Endodermal cell (in vitro differentiated cells): ENCODE data around the gene PIK3R5. TPM values are rescaled to one million over a fixed set of nuclear protein-coding genes. Genes with fewer than 3 reads are reported as not detected.

Experiments used
- DNase-seq: peaks from one replicate; pipeline ENCODE4 v3.0.0-alpha.2; 2017
- H3K27ac ChIP-seq: 2 replicates; pipeline ENCODE4 v1.5.1; 2013; ENCODE audit warnings: mild to moderate bottlenecking, low read depth, low read length, moderate library complexity
- H3K27me3 ChIP-seq: 2 replicates; pipeline ENCODE4 v1.6.1; 2013; ENCODE audit warnings: mild to moderate bottlenecking, low read length, moderate library complexity; ENCODE audit not compliant: insufficient read depth, control insufficient read depth, poor library complexity, severe bottlenecking
- H3K36me3 ChIP-seq: 2 replicates; pipeline ENCODE4 v1.7.0; 2013; ENCODE audit warnings: mild to moderate bottlenecking, low read length, moderate library complexity; ENCODE audit not compliant: control insufficient read depth, insufficient read depth
- H3K4me1 ChIP-seq: one replicate; pipeline ENCODE4 v1.7.0; 2013; ENCODE audit warnings: low read length; ENCODE audit not compliant: control insufficient read depth, insufficient read depth
- H3K4me3 ChIP-seq: 2 replicates; pipeline ENCODE4 v1.5.1; 2013; ENCODE audit warnings: mild to moderate bottlenecking, low read length, moderate library complexity
- H3K9ac ChIP-seq: 2 replicates; pipeline ENCODE4 v1.6.1; 2013; ENCODE audit warnings: mild to moderate bottlenecking, low read length, moderate library complexity; ENCODE audit not compliant: poor library complexity, severe bottlenecking; ENCODE audit errors: extremely low read depth
- H3K9me3 ChIP-seq: 2 replicates; pipeline ENCODE4 v1.6.1; 2013; ENCODE audit warnings: mild to moderate bottlenecking, low read length, moderate library complexity; ENCODE audit not compliant: control insufficient read depth
- H3K27ac Mint-ChIP-seq: 2 replicates; pipeline ENCODE4 v1.8.0; 2020; ENCODE audit warnings: mixed read lengths
- H3K27me3 Mint-ChIP-seq: 2 replicates; pipeline ENCODE4 v1.8.0; 2021; ENCODE audit warnings: mild to moderate bottlenecking, mixed read lengths; ENCODE audit not compliant: insufficient read depth
- H3K36me3 Mint-ChIP-seq: 2 replicates; pipeline ENCODE4 v1.8.0; 2020; ENCODE audit warnings: low read depth, mixed read lengths
- H3K4me1 Mint-ChIP-seq: 2 replicates; pipeline ENCODE4 v1.8.0; 2020; ENCODE audit warnings: mixed read lengths
- H3K4me3 Mint-ChIP-seq: 2 replicates; pipeline ENCODE4 v1.8.0; 2020; ENCODE audit warnings: mild to moderate bottlenecking, moderate library complexity, mixed read lengths
- H3K9me3 Mint-ChIP-seq: 2 replicates; pipeline ENCODE4 v1.8.0; 2020; ENCODE audit warnings: mild to moderate bottlenecking, mixed read lengths
- WGBS, 2 experiments: methylation state at CpG; one replicate each; pipeline versions ENCODE4 v1.1.5 to v1.1.7; 2013; ENCODE audit warnings: missing lambda C conversion rate in 2 of 2, mixed read lengths in 1 of 2; ENCODE audit not compliant: insufficient coverage in 1 of 2, insufficient read length in 1 of 2; 5-methylcytosine and 5-hydroxymethylcytosine counted together
- total RNA-seq, 2 donors: library from RNA; stranded (reverse); fragmentation: NEBNext Ultra II Directional in 1 of 2; extraction: Animal tissue kit (Norgen Biotek cat#: 25700) in 1 of 2; gene quantifications; 2 replicates in 1 of 2; 3 replicates in 1 of 2; pipeline ENCODE4 v1.2.1, GENCODE V29; 2021
- TF ChIP-seq, protein P1 (sequence below): fragments of 200-600 bp; sonication (generic); conservative IDR thresholded peaks from 2 replicates; pipeline ENCODE4 v1.5.0; 2021; ENCODE audit warnings: antibody characterized with exemption, mild to moderate bottlenecking

The PIK3R5 gene
- total RNA-seq, 2 donors from 2014 or later: 10.4 to 37.0 TPM

DNA sequence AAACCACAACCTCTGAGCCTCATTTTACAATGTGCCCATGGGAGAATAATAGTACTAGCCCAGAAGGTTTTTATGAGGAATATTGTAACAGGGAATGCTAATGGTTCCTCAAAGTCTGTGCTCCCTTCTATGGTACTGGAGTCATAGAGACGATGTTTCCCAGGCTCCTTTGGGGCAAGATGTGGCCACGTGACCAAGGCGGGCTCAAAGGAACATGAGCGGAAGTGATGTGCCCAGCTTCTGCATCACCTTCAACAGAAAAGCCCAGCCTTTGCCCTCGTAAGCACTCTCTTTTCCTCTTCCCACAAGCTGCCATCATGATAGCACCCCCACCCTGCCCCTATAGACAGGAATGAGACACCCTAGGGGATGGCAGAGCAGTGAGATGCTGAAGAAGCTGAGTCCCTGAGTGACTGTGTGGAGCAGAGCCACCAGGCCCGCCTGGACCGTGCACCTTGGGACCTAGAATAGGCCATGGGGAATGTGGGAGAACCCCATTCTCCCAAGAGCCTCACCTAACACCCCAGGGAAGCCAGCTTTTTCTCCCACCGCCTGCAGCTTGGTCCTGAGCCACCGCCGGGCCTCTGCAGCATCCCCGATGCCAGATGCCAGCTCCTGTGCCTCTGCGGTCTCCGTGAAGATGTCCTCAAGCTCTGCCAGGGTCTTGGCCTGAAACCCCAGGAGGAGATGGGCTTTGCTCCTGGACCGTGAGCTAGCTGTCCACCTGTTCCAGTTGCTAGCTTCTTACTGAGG, 75.9 kb downstream of the PIK3R5 start:
- Mint-ChIP-seq H3K36me3 (no peaks in the 10 kb centered on the region), H3K27me3 (peaks cover 2% of the 10 kb centered on the region), H3K4me3 (no peak overlapping the region), H3K4me1 (peaks cover 21% of the 10 kb centered on the region), H3K27ac (no peak overlapping the region), H3K9me3 (no peaks in the 10 kb centered on the region)
- Histone ChIP-seq H3K9me3 (no peaks in the 10 kb centered on the region), H3K4me3 (no peak overlapping the region), H3K36me3 (no peaks in the 10 kb centered on the region), H3K27ac (no peak overlapping the region), H3K4me1 (peaks cover 13% of the 10 kb centered on the region), H3K27me3 (no peaks in the 10 kb centered on the region), H3K9ac (no peak overlapping the region)
- peak; percentile 45 for DNase-seq
- 91 to 98% methylated on average over 11 to 14 of the region's 14 CpGs for WGBS, 2 experiments
- TF ChIP-seq, protein P1, sequence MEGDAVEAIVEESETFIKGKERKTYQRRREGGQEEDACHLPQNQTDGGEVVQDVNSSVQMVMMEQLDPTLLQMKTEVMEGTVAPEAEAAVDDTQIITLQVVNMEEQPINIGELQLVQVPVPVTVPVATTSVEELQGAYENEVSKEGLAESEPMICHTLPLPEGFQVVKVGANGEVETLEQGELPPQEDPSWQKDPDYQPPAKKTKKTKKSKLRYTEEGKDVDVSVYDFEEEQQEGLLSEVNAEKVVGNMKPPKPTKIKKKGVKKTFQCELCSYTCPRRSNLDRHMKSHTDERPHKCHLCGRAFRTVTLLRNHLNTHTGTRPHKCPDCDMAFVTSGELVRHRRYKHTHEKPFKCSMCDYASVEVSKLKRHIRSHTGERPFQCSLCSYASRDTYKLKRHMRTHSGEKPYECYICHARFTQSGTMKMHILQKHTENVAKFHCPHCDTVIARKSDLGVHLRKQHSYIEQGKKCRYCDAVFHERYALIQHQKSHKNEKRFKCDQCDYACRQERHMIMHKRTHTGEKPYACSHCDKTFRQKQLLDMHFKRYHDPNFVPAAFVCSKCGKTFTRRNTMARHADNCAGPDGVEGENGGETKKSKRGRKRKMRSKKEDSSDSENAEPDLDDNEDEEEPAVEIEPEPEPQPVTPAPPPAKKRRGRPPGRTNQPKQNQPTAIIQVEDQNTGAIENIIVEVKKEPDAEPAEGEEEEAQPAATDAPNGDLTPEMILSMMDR: no peak

DNA sequence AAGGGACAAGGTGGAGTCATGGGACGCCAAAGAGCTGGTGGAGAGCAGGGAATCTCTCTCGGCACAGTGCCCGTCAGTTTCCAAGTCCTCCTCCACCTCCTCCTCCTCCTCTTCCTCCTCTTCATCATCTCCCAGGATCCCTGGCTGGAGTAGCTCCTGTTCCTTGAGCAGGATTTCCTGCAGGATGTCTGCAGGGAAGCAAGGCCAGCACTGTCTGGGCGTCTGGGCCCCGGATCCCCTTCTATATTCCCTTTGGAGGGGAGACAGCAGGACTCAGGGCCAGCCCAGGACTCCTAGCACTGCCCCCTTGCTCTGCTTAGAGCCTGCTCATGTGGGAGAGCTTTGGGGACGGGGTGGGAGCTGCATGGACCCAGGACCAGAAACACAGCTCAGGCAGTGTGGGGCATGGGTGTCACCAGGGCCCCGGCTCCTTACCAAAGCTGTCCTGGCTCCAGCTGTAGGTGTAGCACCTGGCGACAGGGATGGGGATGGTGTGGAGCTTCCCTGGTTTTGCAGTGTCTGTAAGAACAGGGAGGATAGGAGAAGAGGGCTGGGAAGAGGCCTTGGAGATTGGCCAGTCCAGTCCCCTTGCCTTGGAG, 76.7 kb downstream of the PIK3R5 start:
- Mint-ChIP-seq H3K36me3 (peaks cover 4% of the 10 kb centered on the region), H3K27me3 (peaks cover 2% of the 10 kb centered on the region), H3K27ac (no peak overlapping the region), H3K4me3 (no peak overlapping the region), H3K4me1 (peaks cover 13% of the 10 kb centered on the region), H3K9me3 (no peaks in the 10 kb centered on the region)
- no peaks in the 10 kb centered on the region for H3K36me3 ChIP-seq
- H3K27me3 ChIP-seq: no peaks in the 10 kb centered on the region
- TF ChIP-seq, protein P1: no peak
- 71 to 89% methylated on average over 4 to 8 of the region's 8 CpGs for WGBS, 2 experiments
- DNase-seq: no peak
- H3K9ac ChIP-seq: no peak overlapping the region
- no peaks in the 10 kb centered on the region for H3K9me3 ChIP-seq
- no peak overlapping the region for H3K27ac ChIP-seq
- H3K4me1 ChIP-seq: peaks cover 5% of the 10 kb centered on the region
- H3K4me3 ChIP-seq: no peak overlapping the region

DNA sequence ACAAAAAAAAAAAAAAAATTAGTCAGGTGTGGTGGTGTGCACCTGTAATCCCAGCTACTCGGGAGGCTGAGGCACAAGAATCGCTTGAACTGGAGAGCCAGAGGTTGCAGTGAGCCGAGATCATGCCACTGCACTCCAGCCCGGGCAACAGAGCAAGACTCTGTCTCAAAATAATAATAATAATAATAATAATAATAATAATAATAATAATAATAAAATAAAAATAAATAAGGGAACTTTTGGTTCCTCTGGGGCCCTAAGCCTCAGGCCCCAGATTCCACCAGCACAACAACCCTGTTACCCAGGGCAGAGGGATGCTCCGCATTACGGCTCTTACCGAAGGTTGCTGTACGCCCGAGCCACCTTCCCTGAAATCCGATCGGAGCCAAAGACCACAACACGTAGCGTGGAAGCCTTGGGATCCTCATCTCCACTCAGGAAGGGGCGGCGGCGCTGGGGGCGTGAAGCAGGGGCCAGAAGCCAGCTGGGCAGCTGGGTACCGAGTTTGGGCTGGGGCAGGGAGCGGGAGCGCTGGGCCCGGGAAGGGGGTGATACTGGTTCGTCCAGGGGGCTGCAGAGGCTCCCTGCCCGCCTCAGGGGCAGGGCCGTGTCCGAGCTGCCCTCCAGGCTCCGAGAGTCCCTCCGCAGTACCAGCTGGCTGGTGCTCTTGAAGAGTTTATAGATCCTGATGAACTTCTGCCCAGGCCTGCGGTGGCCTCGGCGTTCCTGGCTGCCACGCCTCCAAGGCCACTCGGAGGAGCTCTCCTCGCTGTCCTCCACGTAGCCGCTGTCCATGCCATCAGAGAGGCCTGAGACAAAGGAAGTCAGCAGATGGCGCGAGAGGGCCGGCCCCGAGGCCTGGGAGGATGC, 77.4 kb downstream of the PIK3R5 start:
- peak; percentile 99 for DNase-seq
- no peak overlapping the region for H3K4me3 Mint-ChIP-seq
- no peaks in the 10 kb centered on the region for H3K9me3 Mint-ChIP-seq
- WGBS, 2 experiments: 72 to 80% methylated on average over 29 to 38 of the region's 39 CpGs
- Histone ChIP-seq H3K9ac (no peak overlapping the region), H3K4me1 (no peaks in the 10 kb centered on the region), H3K27ac (no peak overlapping the region), H3K27me3 (no peaks in the 10 kb centered on the region), H3K9me3 (no peaks in the 10 kb centered on the region), H3K4me3 (no peak overlapping the region), H3K36me3 (no peaks in the 10 kb centered on the region)
- H3K27ac Mint-ChIP-seq: no peak overlapping the region
- TF ChIP-seq, protein P1: peak; percentile 78
- peaks cover 10% of the 10 kb centered on the region for H3K4me1 Mint-ChIP-seq
- peaks cover 8% of the 10 kb centered on the region for H3K36me3 Mint-ChIP-seq
- peaks cover 2% of the 10 kb centered on the region for H3K27me3 Mint-ChIP-seq
